Measurements from ENCODE around the gene NAA80. TPM values are rescaled to one million over a fixed set of nuclear protein-coding genes. Genes with fewer than 3 reads are reported as not detected.
A peak's percentile ranks its signal among the peaks of the same experiment; 100 is the strongest.

NAA80 gene
- total and polyA plus RNA-seq, 2 of the 13 experiments (the other 11 are each of a cell fraction or from before 2014, with no cell fraction given): 3.4 to 8.7 TPM

GRCh38 chr3:50268703-50269451 lies 30.3 kb downstream of the NAA80 start, which contains the start of gene SEMA3B (continued):
- TF ChIP-seq ZBTB3 (CRISPR knock-in tag; IDR thresholded peaks at IDR 0.05; ENCODE audit: borderline replicate concordance, low read depth) (no peak), PRDM4 (CRISPR knock-in tag; IDR thresholded peaks at IDR 0.05; ENCODE audit: borderline replicate concordance) (no peak), ZNF124 (CRISPR knock-in tag; IDR thresholded peaks at IDR 0.05) (no peak), ZBTB7B (CRISPR knock-in tag; IDR thresholded peaks at IDR 0.05) (peak; percentile 71), RXRA (CRISPR knock-in tag; IDR thresholded peaks at IDR 0.05) (no peak), CSRNP1 (CRISPR knock-in tag; IDR thresholded peaks at IDR 0.05) (peak; percentile 55; the same call in 1 of the 2 replicates), MIER2 (CRISPR knock-in tag; IDR thresholded peaks at IDR 0.05) (no peak), MYC (CRISPR knock-in tag; IDR thresholded peaks at IDR 0.05; ENCODE audit: borderline replicate concordance) (peak; percentile 36; the same call in 1 of the 2 replicates), ZNF10 (CRISPR knock-in tag; IDR thresholded peaks at IDR 0.05; ENCODE audit: borderline replicate concordance, low read depth) (no peak), ZMAT5 (CRISPR knock-in tag; IDR thresholded peaks at IDR 0.05; ENCODE audit: borderline replicate concordance, low read depth) (no peak), ZNF275 (CRISPR knock-in tag; IDR thresholded peaks at IDR 0.05; ENCODE audit: borderline replicate concordance) (no peak), SMAD1 (CRISPR knock-in tag; IDR thresholded peaks at IDR 0.05; ENCODE audit: borderline replicate concordance, low read depth) (no peak), PREB (CRISPR knock-in tag; IDR thresholded peaks at IDR 0.05) (no peak)
- TF ChIP-seq, protein P1, sequence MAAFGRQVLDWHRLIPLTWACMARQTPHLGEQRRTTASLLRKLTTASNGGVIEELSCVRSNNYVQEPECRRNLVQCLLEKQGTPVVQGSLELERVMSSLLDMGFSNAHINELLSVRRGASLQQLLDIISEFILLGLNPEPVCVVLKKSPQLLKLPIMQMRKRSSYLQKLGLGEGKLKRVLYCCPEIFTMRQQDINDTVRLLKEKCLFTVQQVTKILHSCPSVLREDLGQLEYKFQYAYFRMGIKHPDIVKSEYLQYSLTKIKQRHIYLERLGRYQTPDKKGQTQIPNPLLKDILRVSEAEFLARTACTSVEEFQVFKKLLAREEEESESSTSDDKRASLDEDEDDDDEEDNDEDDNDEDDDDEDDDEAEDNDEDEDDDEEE (CRISPR knock-in tag; IDR thresholded peaks at IDR 0.05): 0 out of 2 replicates have a peak, but pooled peaks have one; percentile 45
- TF ChIP-seq, protein P2, sequence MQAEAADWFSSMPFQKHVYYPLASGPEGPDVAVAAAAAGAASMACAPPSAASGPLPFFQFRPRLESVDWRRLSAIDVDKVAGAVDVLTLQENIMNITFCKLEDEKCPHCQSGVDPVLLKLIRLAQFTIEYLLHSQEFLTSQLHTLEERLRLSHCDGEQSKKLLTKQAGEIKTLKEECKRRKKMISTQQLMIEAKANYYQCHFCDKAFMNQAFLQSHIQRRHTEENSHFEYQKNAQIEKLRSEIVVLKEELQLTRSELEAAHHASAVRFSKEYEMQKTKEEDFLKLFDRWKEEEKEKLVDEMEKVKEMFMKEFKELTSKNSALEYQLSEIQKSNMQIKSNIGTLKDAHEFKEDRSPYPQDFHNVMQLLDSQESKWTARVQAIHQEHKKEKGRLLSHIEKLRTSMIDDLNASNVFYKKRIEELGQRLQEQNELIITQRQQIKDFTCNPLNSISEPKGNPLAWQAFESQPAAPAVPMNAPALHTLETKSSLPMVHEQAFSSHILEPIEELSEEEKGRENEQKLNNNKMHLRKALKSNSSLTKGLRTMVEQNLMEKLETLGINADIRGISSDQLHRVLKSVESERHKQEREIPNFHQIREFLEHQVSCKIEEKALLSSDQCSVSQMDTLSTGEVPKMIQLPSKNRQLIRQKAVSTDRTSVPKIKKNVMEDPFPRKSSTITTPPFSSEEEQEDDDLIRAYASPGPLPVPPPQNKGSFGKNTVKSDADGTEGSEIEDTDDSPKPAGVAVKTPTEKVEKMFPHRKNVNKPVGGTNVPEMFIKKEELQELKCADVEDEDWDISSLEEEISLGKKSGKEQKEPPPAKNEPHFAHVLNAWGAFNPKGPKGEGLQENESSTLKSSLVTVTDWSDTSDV (CRISPR knock-in tag; IDR thresholded peaks at IDR 0.05): no peak
